Thyroid gland (tissue), 4 donors: Measurements from ENCODE around the gene TSHZ2. TPM values are rescaled to one million over a fixed set of nuclear protein-coding genes. Genes with fewer than 3 reads are reported as not detected.

Source experiments
- DNase-seq, 2 donors: peaks; one replicate each; pipeline ENCODE4 v3.0.0-alpha.2; 2019
- H3K27ac ChIP-seq, 3 donors: fragments of 200-600 bp; sonication (generic); 1 replicate in 2 of 3; 2 replicates in 1 of 3; pipeline ENCODE4 v1.5.1; 2016 to 2019; ENCODE audit warnings: mild to moderate bottlenecking in 1 of 3, moderate library complexity in 1 of 3
- H3K27me3 ChIP-seq: fragments of 200-600 bp; sonication (generic); one replicate; pipeline ENCODE4 v1.5.1; 2019
- H3K36me3 ChIP-seq, 2 donors: fragments of 200-600 bp; sonication (generic); one replicate each; pipeline ENCODE4 v1.5.1; 2016 to 2019
- H3K4me1 ChIP-seq, 2 donors: fragments of 200-600 bp; sonication (generic); one replicate each; pipeline ENCODE4 v1.5.1; 2017 to 2019
- H3K4me3 ChIP-seq, 3 donors: fragments of 200-600 bp; sonication (generic); replicated peaks in 1 of 3; 1 replicate in 2 of 3; 2 replicates in 1 of 3; pipeline ENCODE4 v1.5.1; 2016; ENCODE audit warnings: mild to moderate bottlenecking in 1 of 3
- H3K9me3 ChIP-seq: fragments of 200-600 bp; sonication (generic); one replicate; pipeline ENCODE4 v1.5.1; 2017
- CTCF ChIP-seq, 6 experiments: fragments of 200-600 bp in 3 of 6; fragments of 450-650 bp in 3 of 6; sonication (generic) in 3 of 6; IDR thresholded peaks; one replicate each; pipeline ENCODE4 v1.5.1; 2016 to 2019; ENCODE audit warnings: antibody characterized with exemption in 6 of 6, mild to moderate bottlenecking in 2 of 6, inconsistent platforms in 1 of 6, moderate library complexity in 1 of 6
- POLR2A ChIP-seq, 2 donors: fragments of 450-650 bp; IDR thresholded peaks; one replicate each; pipeline ENCODE4 v1.6.1; 2017; ENCODE audit warnings: antibody characterized with exemption in 2 of 2, mild to moderate bottlenecking in 2 of 2, moderate library complexity in 1 of 2
- WGBS, 2 donors: methylation state at CpG; one replicate each; pipeline ENCODE4 v1.1.5; 2017; 5-methylcytosine and 5-hydroxymethylcytosine counted together
- intact Hi-C: fragments of 100-400 bp; cut with DNase I; formaldehyde crosslinking; loops from one replicate; pipeline ENCODE4 v1.15.1; 2023
- total RNA-seq, 4 donors: library from RNA; depleted of rRNA; stranded (reverse); fragments of >200 nt; gene quantifications; one replicate each; pipeline ENCODE4 v1.2.3, GENCODE V29; 2016

TSHZ2 gene
- total RNA-seq, 4 donors from 2014 or later = 11.0 to 27.9 (median 14.0) TPM

GRCh38 chr20:53369871-53370270 lies 397.7 kb downstream of the TSHZ2 start:
- 89 to 90% methylated on average over 7 of the region's 7 CpGs for WGBS, 2 donors
- no peak for TF ChIP-seq POLR2A (IDR thresholded peaks at IDR 0.05)
- no peak for TF ChIP-seq CTCF (IDR thresholded peaks at IDR 0.05)
- H3K4me3 ChIP-seq = no peak overlapping the region
- intact Hi-C loops = no loop called here
- no peaks in the 10 kb centered on the region for H3K27me3 ChIP-seq
- no peaks in the 10 kb centered on the region for H3K36me3 ChIP-seq
- H3K4me1 ChIP-seq = peaks cover 5 to 14% of the 10 kb centered on the region in 2 donors
- no peaks in the 10 kb centered on the region for H3K9me3 ChIP-seq
- DNase-seq = no peak
- H3K27ac ChIP-seq = no peak overlapping the region

GRCh38 chr20:53370345-53370961 lies 398.3 kb downstream of the TSHZ2 start:
- intact Hi-C loops = no loop called here
- Histone ChIP-seq H3K4me3 (no peak overlapping the region), H3K36me3 (no peaks in the 10 kb centered on the region), H3K27me3 (no peaks in the 10 kb centered on the region), H3K9me3 (no peaks in the 10 kb centered on the region), H3K27ac (no peak overlapping the region), H3K4me1 (peaks cover 4 to 9% of the 10 kb centered on the region in 2 donors)
- TF ChIP-seq CTCF (IDR thresholded peaks at IDR 0.05) = no peak
- TF ChIP-seq POLR2A (IDR thresholded peaks at IDR 0.05) = no peak
- no peak for DNase-seq
- 85 to 91% methylated on average over 13 of the region's 13 CpGs for WGBS, 2 donors

- 88 to 90% methylated on average over 4 of the region's 4 CpGs for WGBS, 2 donors
Observed at GRCh38 chr20:53371216-53371615, 399.1 kb downstream of the TSHZ2 start.

GRCh38 chr20:53376021-53376420 lies 403.9 kb downstream of the TSHZ2 start:
- no peak overlapping the region for H3K4me3 ChIP-seq
- no peaks in the 10 kb centered on the region for H3K36me3 ChIP-seq
- no peaks in the 10 kb centered on the region for H3K9me3 ChIP-seq
- no peak for TF ChIP-seq POLR2A (IDR thresholded peaks at IDR 0.05)
- no peak for TF ChIP-seq CTCF (IDR thresholded peaks at IDR 0.05)
- peaks cover 18 to 22% of the 10 kb centered on the region in 2 donors for H3K4me1 ChIP-seq
- no peak overlapping the region for H3K27ac ChIP-seq
- intact Hi-C loops = no loop called here
- no peaks in the 10 kb centered on the region for H3K27me3 ChIP-seq
- 93 to 100% methylated on average over 2 of the region's 2 CpGs for WGBS, 2 donors
- DNase-seq = no peak

More at GRCh38 chr20:53371216-53371615, 399.1 kb downstream of the TSHZ2 start:
- intact Hi-C loops = no loop called here
- TF ChIP-seq POLR2A (IDR thresholded peaks at IDR 0.05) (no peak), CTCF (IDR thresholded peaks at IDR 0.05) (no peak)
- H3K4me3 ChIP-seq = no peak overlapping the region
- H3K27me3 ChIP-seq = no peaks in the 10 kb centered on the region
- no peak overlapping the region for H3K27ac ChIP-seq
- DNase-seq = no peak
- H3K36me3 ChIP-seq = no peaks in the 10 kb centered on the region
- H3K4me1 ChIP-seq = peaks cover 0 to 1% of the 10 kb centered on the region in 2 donors
- H3K9me3 ChIP-seq = no peaks in the 10 kb centered on the region

- H3K27me3 ChIP-seq = no peaks in the 10 kb centered on the region
- H3K9me3 ChIP-seq = no peaks in the 10 kb centered on the region
- DNase-seq = peak; percentile 89 to 92
- intact Hi-C loops = no loop called here
- H3K36me3 ChIP-seq = no peaks in the 10 kb centered on the region
- peaks cover 18 to 22% of the 10 kb centered on the region in 2 donors for H3K4me1 ChIP-seq
- TF ChIP-seq CTCF (IDR thresholded peaks at IDR 0.05) (no peak), POLR2A (IDR thresholded peaks at IDR 0.05) (no peak)
- peak overlapping the region; percentile 82 to 93 (median 89) for H3K27ac ChIP-seq
- no peak overlapping the region for H3K4me3 ChIP-seq
- 33 to 43% methylated on average over 12 of the region's 12 CpGs for WGBS, 2 donors
Observed at GRCh38 chr20:53379014-53379832, 407.1 kb downstream of the TSHZ2 start.
